A172 (cell line): Measurements from ENCODE around the gene HMG20B. TPM values are rescaled to one million over a fixed set of nuclear protein-coding genes. Genes with fewer than 3 reads are reported as not detected.

Source experiments
- DNase-seq: peaks from one replicate; pipeline ENCODE4 v3.0.0-alpha.2; 2015; ENCODE audit warnings: low spot score
- total RNA-seq: library from RNA; depleted of rRNA; stranded (reverse); fragments of >200 nt; shearing (Covaris generic); gene quantifications from 2 replicates; pipeline ENCODE4 v1.2.3, GENCODE V29; 2014

Gene HMG20B
- total RNA-seq, 1 experiment from 2014 or later, result 260 TPM

- DNase-seq, result peak; percentile 79
Measured at GRCh38 chr19:3607303-3608078, 34.7 kb downstream of the HMG20B start.

GRCh38 chr19:3608079-3608641, 35.4 kb downstream of the HMG20B start:
- no peak for DNase-seq

- DNase-seq, result peak; percentile 78
Measured at GRCh38 chr19:3608750-3609322, 36.1 kb downstream of the HMG20B start.

GRCh38 chr19:3609779-3610719, 37.3 kb downstream of the HMG20B start:
- DNase-seq, result peak; percentile 29

- no peak for DNase-seq
Measured at GRCh38 chr19:3610745-3611717, 38.3 kb downstream of the HMG20B start.

- no peak for DNase-seq
Measured at GRCh38 chr19:3611841-3612240, 39.1 kb downstream of the HMG20B start.

- DNase-seq, result no peak
Measured at GRCh38 chr19:3612330-3612729, 39.6 kb downstream of the HMG20B start.

GRCh38 chr19:3612901-3613741, 40.4 kb downstream of the HMG20B start:
- no peak for DNase-seq

GRCh38 chr19:3613818-3614661, 41.3 kb downstream of the HMG20B start:
- DNase-seq, result no peak

- no peak for DNase-seq
Measured at GRCh38 chr19:3614858-3615505, 42.2 kb downstream of the HMG20B start.

- no peak for DNase-seq
Measured at GRCh38 chr19:3615524-3616135, 42.9 kb downstream of the HMG20B start.

- DNase-seq, result no peak
Measured at GRCh38 chr19:3617463-3617862, 44.7 kb downstream of the HMG20B start.

- peak; percentile 35 for DNase-seq
Measured at GRCh38 chr19:3618144-3618810, 45.5 kb downstream of the HMG20B start.

- DNase-seq, result no peak
Measured at GRCh38 chr19:3618811-3619630, 46.3 kb downstream of the HMG20B start.

GRCh38 chr19:3619631-3620012, 46.9 kb downstream of the HMG20B start:
- no peak for DNase-seq

- no peak for DNase-seq
Measured at GRCh38 chr19:3620145-3620816, 47.5 kb downstream of the HMG20B start.
